ENCODE data around the gene PPA2.
"Not testable (repeated sequence)": the region's sequence is repeated elsewhere in the genome, so short reads cannot be mapped to it uniquely, and the experiment has no call there.

Gene PPA2

DNA sequence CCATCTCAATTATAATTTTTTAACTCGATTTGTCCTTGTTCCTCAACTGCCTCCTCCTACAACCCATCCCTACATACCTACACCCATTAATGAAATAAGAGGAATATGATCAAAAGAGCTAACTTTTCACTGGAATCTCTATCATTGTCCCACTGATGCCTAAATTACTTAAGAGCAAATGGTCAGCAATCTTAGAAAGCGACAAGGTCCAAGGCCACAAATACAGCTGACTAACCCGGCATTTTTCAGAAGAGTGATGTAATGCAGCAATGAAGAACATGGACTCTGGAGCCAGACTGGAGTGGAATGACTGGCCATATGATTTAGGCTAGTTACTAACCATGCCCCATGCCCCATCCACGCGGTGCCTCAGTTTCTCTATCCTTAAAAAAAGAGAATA is 56.2 kb downstream of the PPA2 start:
- DNase-seq: no peak
- intact Hi-C loops (cut with DNase I): no loop called here

DNA sequence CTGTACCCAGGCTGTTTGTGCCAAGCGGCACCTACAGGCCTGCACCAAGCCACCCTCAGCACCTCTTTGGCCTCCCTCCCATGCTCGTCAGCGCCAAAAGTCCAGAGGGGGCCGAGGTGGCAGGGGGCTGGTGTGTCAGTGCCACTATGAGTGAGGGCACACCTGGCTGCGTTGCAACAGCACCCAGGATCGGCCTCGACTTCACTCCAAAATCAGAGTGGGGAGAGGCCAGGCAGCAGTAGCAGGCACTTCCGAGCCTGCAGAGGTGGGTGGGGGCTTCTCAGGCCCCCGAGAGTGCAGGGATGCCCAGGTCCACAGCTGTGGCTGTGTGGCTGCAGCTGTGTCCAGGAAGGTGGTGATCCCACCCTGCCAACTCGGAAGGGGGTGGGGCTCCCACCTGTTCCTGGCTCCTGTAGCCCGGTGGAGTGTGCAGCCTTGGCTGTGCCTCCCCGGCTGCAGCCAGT is 58.5 kb downstream of the PPA2 start:
- intact Hi-C loops (cut with DNase I): no loop called here
- DNase-seq: no peak

DNA sequence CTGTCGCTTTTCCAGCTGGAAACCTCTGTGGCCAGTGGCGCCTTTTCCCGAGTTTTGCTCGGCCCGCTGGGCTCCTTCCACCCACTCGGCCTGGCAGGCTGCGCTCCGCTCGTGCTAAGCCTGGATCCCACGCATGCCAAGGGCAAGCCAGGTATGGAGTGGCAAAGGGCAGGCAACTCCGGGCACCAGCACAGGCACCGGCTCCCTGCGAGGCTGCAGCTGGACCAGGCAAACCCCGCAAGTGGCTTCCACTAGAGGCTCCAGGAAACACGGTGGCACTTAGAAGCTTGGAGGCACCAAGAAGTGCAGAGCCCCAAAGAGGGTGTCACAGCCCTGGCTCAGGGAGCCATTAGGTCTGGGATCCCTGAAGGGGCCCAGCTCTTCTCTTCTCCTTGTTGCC is 59.5 kb downstream of the PPA2 start:
- DNase-seq: peak in 1 of 42 donors; percentile 1
- intact Hi-C loops (cut with DNase I): no loop called here

- DNase-seq; intact Hi-C loops (cut with DNase I): not testable (repeated sequence)
These were observed 64.7 kb downstream of the PPA2 start for GRCh38 chr4:105409135-105409534.

- no peak for DNase-seq
- intact Hi-C loops (cut with DNase I): no loop called here
These were observed 72.8 kb downstream of the PPA2 start for GRCh38 chr4:105400901-105401677.

GRCh38 chr4:105399532-105400161 is 74.2 kb downstream of the PPA2 start:
- intact Hi-C loops (cut with DNase I): no loop called here
- DNase-seq: no peak

DNA sequence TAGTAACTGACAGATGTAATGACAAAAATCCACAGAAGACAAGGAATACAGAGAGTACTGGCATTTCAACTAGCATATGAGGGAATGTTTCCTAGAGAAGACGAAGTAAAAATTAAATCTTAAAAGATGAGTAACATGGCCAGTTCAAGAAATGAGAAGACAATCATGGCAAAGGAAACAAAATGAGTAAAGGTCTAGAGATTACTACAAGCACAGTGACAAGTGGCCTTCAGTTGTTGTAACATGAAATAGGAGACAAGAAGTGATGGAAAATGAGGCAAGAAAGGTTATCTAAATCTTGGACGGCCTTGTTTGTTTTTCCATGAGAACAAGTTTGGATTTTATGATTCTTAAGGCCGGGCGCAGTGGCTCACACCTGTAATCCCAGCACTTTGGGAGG is 81.0 kb downstream of the PPA2 start:
- intact Hi-C loops (cut with DNase I): no loop called here
- DNase-seq: no peak

- DNase-seq: no peak
- intact Hi-C loops (cut with DNase I): no loop called here
These were observed 84.7 kb downstream of the PPA2 start for GRCh38 chr4:105389167-105389566.

GRCh38 chr4:105387466-105387865 is 86.4 kb downstream of the PPA2 start:
- intact Hi-C loops (cut with DNase I): no loop called here
- no peak for DNase-seq

DNA sequence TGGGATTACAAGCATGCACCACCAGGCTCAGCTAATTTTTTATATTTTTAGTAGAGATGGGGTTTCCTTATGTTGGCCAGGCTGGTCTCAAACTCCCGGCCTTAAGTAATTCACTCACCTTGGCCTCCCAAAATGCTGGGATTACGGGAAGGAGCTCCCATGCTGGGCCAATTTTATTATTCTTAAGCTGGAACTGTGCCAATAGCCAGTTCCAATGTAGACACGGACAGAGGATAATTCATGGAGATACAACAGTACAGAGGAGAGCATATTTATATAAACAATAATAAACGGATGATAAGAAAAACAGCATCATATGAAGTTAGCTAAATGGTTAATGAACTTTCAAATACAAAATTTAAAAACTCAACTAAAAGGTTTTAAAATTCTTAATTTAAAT is 87.8 kb downstream of the PPA2 start:
- DNase-seq: no peak
- intact Hi-C loops (cut with DNase I): no loop called here

DNA sequence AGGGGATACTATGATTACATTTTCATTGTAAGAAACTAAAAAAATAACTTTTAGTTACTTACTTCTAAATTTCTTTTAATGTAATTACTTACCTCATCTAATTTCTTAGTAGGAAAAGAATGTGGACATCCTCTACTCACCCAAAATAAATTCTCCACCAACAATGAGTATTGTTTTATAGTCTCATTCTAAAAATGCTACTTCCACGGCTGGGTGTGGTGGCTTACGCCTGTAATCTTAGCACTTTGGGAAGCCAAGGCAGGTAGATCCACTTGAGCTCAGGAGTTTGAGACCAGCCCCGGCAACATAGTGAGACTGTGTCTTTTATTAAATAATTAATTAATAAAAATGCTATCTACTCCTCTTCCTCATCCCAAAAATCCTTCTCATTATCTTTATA is 99.8 kb downstream of the PPA2 start:
- intact Hi-C loops (cut with DNase I): no loop called here
- no peak for DNase-seq

GRCh38 chr4:105373324-105373723 is 100.5 kb downstream of the PPA2 start:
- intact Hi-C loops (cut with DNase I): no loop called here
- no peak for DNase-seq

- intact Hi-C loops (cut with DNase I): no loop called here
These were observed 103.9 kb downstream of the PPA2 start for GRCh38 chr4:105369988-105370387.

GRCh38 chr4:105361053-105361452 is 112.8 kb downstream of the PPA2 start:
- DNase-seq: no peak
- intact Hi-C loops (cut with DNase I): no loop called here

More at GRCh38 chr4:105369988-105370387, 103.9 kb downstream of the PPA2 start:
- no peak for DNase-seq

- intact Hi-C loops (cut with DNase I): no loop called here
- DNase-seq: no peak
These were observed 116.4 kb downstream of the PPA2 start for GRCh38 chr4:105357258-105357980.

GRCh38 chr4:105356194-105356593 is 117.7 kb downstream of the PPA2 start:
- intact Hi-C loops (cut with DNase I): no loop called here
- DNase-seq: no peak

- intact Hi-C loops (cut with DNase I): no loop called here
- DNase-seq: no peak
These were observed 121.0 kb downstream of the PPA2 start for GRCh38 chr4:105352826-105353225.

- intact Hi-C loops (cut with DNase I): no loop called here
- DNase-seq: no peak
These were observed 122.0 kb downstream of the PPA2 start for GRCh38 chr4:105351861-105352260.

DNA sequence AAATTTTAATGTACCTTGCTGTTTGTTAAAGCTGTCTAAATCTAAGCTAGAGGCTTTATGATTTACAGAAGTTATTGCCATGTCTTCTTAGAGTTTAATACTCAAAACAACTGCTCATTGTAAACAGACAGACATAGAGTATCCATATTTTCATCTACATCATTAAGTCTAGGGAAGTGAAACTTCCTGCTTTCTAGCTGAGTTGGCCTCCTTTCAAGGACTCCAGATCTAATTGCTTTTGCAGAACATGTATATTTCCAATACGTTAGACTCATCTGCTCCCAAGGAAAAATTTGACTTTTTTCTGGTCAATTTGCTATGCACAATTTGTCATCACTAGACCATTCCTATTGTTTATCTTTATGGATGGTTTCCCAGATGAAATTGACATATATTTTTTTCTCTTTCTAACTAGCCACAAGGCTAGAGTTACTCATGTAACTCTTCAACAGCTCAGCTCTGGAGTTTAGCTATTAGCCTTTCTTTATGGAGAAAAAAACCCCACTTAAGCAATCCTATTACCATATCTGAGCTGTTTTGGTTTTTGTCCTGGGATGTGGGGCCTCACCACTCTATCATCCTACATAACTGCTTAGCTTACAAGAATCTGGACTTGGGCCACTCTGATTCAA is 122.9 kb downstream of the PPA2 start:
- intact Hi-C loops (cut with DNase I): no loop called here
- no peak for DNase-seq

GRCh38 chr4:105348719-105349118 is 125.1 kb downstream of the PPA2 start:
- no peak for DNase-seq
- intact Hi-C loops (cut with DNase I): no loop called here

Measured in head of caudate nucleus (tissue), 42 donors.